GM18502 (cell line): ENCODE measurements around the gene CD6.

Source experiments
- ATAC-seq: cut with Tn5 transposase; IDR thresholded peaks from one replicate; pipeline ENCODE4 v1.9.1; 2021; ENCODE audit warnings: mild to moderate bottlenecking; ENCODE audit not compliant: unreplicated experiment, poor library complexity

The CD6 gene, protein sequence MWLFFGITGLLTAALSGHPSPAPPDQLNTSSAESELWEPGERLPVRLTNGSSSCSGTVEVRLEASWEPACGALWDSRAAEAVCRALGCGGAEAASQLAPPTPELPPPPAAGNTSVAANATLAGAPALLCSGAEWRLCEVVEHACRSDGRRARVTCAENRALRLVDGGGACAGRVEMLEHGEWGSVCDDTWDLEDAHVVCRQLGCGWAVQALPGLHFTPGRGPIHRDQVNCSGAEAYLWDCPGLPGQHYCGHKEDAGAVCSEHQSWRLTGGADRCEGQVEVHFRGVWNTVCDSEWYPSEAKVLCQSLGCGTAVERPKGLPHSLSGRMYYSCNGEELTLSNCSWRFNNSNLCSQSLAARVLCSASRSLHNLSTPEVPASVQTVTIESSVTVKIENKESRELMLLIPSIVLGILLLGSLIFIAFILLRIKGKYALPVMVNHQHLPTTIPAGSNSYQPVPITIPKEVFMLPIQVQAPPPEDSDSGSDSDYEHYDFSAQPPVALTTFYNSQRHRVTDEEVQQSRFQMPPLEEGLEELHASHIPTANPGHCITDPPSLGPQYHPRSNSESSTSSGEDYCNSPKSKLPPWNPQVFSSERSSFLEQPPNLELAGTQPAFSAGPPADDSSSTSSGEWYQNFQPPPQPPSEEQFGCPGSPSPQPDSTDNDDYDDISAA

DNA sequence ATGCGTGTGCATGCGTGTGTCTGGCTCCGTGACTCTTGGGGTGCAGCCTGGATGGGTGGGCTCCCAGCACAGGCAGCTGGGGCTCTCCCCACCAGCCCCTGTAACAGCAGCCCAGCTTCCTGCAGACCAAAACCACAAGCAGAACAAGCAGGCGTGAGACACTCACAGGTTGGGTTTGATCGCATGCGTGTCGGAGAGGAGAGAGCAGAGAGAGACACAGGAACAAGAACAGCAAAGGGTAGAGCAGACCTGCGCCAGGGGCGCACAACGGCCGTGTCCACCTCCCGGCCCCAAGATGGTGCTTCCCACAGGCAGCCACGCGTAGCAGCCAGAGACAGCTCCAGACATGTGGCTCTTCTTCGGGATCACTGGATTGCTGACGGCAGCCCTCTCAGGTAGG, at the start of gene CD6:
TSS of gene CD6 (plus strand) at position 161 of the 400 bp plus-strand sequence. CDS start at position 347, 186 bp downstream.
- no peak for ATAC-seq

DNA sequence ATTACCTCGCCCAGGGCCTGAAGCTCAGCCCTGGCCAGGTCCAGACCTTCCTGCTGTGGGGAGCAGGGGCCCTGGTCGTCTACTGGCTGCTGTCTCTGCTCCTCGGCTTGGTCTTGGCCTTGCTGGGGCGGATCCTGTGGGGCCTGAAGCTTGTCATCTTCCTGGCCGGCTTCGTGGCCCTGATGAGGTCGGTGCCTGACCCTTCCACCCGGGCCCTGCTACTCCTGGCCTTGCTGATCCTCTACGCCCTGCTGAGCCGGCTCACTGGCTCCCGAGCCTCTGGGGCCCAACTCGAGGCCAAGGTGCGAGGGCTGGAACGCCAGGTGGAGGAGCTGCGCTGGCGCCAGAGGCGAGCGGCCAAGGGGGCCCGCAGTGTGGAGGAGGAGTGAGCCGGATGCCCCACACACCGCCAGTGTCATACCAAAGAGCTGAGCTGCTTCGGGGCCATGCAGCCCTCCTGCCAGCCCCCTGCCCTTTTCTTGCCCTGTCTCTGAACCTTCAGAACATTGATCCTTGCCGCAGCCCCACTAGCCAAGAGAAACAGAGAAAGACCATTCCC, 49.6 kb upstream of the CD6 start:
- ATAC-seq: no peak

DNA sequence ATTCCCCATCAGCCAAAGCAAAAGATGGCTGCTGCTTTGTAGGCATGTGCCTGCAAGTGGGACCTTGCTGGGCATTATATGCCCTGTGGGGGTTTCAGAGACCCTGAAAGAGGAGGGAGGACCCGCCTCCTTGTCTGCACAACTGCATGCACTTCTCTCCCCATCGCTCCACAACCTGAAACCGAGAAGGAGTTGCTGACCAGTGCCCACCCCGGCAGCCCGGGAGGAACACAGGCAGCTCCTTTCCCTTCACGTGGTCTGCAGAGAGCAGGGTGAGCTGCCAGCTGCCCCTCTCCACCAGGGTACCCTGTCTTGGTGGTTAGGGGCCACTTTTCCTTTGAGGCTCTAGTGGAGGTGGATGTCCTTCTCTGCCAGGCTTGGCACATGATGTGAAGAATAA, 48.6 kb upstream of the CD6 start:
- ATAC-seq: no peak

DNA sequence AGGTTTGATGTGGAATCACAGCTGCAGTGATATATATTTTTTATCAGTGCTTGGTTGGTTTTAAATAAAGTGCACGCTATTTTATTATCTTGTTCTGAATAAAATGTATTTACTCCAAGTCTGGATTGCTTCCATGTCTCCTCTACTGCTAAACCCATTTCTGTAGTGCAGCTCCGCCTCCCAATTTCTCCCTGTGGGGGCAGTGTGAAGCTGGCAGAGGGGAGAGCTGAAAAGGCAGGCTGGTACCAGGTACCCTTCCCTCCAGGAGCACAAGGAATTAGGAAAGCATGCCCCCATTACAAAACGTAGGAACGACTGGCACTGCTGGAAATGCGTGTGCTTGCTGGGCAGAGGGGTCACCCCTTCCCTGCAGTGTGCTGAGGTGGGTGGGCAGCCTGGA, 48.2 kb upstream of the CD6 start:
- ATAC-seq: no peak

DNA sequence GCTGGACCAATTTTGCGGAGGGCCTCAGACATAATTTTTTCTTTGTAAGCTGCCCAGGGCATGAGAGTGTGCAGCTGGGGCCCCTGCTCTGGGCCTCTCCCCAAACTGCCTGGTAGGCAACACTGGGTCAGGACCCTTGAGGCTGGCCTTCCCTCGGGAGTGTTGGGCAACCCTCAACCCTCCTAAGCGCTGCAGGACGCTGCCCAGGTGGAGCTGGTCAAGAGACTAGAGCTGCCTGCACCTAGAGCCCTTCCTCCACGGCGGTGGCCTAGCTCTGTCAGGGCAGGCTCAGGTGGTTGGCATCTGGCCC, 47.7 kb upstream of the CD6 start:
- ATAC-seq: no peak

DNA sequence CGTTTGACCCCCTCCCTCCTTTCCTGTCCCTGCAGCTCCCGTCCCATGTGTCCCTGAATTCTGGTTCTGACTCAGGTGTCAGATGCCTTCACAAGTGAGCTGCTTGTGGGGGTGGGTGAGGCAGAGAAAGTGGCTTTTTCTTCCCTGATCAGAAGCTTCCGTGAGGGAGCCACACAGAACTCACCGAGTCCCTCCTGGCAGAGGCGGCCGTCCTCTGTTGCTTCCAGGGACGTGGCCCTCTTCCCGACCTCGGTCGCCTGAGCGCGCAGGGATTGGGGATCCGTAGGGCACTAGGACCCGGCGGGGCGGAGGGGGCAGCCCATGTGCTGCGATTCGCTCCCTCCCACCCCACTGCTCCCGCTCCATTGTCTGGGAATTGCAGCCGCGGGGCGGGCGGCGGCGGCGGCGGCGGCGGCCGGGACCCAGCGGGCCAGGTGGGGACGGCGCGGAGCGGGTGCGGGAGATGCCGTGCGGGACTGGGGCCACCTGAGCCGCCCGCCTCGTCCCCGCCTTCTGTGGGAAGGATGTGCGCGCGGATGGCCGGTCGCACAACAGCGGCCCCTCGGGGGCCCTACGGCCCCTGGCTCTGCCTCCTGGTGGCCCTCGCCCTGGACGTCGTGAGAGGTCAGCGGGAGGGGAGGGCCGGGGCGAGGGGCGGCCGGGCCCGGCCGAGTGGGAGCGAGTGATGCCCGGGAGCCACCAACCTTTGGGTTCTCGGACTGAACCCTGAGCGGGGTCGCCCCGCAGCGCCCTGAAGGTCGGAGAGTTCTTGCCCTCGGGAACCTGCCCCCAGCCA, 47.2 kb upstream of the CD6 start, which contains the start of gene TMEM132A:
TSS of gene TMEM132A (plus strand) at position 351 of the 796 bp plus-strand sequence. CDS start at position 525, 174 bp downstream.
- ATAC-seq: peak; percentile 47

DNA sequence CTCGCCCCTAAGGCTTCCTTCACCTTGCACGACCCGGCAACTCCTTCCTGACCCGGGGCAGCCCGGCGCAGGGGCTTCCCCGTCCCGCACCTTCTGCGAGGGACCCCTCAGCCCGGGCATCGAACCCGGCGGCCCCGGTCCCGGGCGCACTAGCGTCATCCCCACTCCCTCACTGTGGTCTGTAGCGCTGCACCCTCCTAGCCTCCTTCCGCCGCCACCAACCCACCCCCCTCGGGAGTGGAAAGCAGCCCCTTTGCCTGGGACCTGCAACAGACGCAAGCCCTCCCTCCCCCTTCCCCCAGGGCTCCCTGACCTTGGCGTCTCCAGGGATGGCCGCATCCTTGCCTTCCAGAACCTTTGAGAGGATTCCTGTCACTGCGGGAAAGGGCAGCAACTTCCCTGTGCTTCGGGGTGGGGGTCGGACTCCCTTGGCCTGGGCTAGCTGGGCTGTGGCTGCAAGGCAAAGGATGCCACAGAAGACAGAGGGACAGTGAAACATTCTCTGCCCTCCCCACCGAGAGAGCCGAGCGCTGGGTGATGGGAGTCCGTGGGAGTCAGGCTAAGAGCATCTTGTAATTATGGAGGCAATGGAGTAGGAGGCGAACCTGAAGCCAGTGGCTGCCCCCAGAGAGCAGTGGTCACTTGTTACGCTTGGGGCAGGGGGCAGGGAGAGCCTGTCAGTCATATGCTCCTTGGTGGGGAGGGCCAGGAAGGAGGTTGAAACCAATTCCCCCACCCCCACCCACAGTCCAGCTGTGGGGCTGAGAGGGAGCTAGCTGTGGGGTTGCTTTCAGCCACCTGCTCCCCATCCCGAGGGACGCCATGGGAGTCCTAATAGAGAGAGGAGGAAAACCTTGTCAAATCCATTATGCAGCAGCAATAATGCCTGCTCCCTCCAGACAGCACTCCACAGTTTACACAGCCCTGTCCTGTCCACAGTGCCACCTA, 46.3 kb upstream of the CD6 start:
- ATAC-seq: peak; percentile 19

DNA sequence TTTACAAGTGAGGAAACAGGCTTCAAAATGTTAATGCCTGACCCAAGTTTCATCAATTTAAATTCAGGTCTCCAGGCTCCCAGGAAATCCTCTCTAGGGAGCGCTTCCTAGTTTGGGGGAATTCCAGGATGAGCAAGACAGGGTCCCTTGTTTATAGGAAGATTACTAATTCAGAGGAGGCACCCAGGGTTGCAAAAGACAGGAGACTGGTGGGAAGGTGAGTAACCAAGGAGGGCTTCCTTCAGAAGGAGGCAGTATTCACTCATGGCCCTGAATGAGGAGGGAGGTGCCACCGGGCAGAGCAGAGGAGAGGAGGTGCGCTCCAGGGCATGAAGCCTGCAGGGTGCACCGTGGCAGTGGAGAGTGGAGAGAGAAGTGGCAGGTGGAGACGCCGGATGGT, 45.6 kb upstream of the CD6 start:
- ATAC-seq: no peak

DNA sequence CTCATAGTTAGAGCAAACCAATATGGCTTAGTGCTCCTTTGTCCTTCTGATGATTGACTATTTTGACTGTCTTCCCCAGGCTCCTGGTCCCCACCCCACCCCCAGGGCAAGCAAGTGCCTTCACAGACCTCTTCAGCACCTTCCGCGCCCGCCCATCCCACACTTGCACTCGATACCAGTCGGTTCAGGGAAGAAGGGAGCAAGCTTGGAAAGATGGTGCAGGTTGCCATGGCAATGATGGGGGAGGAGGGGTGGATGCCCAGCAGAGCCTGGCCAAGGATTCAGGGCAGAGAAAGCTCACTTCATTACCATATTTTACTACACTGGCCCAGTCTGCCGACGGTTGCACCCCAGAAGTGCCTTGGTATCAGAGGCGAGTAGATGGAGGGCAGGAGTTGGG, 45.0 kb upstream of the CD6 start:
- ATAC-seq: no peak

DNA sequence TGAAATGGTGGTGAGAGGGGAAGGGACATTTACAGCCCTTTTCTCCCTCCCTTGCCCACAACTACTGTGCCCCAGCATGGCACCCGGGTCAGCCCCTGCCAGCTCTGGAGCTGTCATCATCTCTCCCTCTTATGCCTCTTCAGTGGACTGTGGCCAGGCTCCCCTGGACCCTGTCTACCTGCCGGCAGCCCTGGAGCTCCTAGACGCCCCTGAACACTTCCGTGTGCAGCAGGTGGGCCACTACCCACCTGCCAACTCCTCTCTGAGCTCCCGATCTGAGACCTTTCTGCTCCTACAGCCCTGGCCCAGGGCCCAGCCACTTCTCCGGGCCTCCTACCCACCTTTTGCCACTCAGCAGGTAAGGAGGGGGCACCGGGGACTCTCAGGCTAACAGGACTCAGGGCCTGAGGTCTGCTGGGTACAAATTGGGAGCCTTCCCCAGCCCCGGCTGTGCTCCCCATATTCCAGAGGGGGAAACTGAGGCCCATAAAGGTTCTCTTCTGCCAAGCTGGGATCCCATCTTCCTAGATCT, 44.4 kb upstream of the CD6 start:
- ATAC-seq: no peak

DNA sequence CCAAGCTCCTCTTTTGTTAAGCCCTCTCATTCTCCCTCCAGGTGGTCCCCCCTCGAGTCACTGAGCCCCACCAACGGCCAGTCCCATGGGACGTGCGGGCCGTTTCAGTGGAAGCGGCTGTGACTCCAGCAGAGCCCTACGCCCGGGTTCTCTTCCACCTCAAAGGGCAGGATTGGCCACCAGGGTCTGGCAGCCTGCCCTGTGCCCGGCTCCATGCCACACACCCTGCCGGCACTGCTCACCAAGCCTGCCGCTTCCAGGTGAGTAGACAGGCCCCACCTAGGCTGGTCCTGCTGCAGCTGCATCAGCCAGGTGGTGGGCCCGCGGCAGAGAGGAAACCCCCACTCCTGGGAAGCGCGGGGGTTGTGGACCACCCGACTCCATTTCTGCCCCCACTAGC, 43.9 kb upstream of the CD6 start:
- no peak for ATAC-seq

DNA sequence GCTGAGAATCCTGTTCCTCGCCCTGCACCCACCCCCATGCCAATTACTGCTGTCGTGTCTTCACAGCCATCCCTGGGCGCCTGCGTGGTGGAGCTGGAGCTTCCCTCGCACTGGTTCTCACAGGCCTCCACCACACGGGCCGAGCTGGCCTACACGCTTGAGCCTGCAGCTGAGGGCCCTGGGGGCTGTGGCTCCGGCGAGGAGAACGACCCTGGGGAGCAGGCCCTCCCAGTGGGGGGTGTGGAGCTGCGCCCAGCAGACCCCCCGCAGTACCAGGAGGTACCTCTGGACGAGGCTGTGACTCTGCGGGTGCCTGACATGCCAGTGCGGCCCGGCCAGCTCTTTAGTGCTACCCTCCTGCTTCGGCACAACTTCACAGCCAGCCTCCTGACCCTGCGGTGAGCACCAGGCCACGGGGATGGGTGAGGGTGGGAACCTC, 42.9 kb upstream of the CD6 start:
- no peak for ATAC-seq

DNA sequence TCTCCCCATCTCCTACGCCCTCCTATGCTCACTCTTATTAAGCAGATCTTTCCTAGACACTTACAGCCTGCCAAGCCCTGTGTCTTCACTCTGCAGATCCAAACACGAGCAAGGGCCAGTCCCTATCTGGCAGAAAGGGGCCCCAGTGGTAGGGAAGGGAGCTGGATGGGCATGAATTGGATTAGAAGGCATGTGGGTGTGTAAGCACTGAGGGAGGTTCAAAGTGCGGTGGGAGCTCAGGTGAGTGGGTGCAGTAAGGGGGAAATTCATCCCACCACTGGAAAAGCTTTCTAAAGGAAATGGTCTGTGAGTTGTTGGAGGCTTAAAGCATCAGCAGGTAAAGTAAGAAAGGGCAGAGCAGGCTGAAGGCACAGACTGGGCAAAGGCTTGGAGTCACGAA, 41.7 kb upstream of the CD6 start:
- no peak for ATAC-seq

DNA sequence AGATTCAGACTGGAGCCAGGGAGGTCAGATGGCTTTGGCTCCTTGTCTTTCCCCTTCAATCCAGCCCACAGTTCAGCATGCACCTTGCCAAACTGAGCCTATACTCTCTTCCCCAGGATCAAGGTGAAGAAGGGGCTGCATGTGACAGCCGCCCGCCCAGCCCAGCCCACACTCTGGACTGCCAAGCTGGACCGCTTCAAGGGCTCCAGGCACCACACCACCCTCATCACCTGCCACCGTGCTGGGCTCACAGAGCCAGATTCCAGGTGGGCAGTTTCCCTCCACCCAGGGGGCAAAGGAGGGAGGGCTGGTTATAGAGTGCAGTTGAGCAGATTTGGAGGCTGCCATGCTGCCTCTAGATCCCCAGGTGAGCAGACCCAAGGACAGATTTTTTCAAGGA, 41.1 kb upstream of the CD6 start:
- no peak for ATAC-seq

DNA sequence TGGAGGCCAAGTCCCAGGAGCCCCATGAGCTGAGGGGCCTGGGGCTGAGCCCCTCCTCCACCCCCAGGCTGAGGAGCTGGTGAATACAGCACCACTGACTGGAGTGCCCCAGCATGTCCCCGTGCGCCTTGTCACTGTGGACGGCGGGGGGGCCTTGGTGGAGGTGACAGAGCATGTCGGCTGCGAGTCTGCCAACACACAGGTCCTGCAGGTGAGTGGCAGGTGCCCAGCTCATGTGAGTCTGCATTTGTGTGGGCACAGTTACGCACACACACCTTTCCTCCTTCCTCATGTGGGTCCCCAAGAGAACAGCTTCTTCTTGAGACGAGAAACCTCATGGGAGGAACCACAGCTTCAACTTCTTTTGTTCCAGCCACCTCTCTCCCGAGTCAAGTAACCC, 39.6 kb upstream of the CD6 start:
- no peak for ATAC-seq

DNA sequence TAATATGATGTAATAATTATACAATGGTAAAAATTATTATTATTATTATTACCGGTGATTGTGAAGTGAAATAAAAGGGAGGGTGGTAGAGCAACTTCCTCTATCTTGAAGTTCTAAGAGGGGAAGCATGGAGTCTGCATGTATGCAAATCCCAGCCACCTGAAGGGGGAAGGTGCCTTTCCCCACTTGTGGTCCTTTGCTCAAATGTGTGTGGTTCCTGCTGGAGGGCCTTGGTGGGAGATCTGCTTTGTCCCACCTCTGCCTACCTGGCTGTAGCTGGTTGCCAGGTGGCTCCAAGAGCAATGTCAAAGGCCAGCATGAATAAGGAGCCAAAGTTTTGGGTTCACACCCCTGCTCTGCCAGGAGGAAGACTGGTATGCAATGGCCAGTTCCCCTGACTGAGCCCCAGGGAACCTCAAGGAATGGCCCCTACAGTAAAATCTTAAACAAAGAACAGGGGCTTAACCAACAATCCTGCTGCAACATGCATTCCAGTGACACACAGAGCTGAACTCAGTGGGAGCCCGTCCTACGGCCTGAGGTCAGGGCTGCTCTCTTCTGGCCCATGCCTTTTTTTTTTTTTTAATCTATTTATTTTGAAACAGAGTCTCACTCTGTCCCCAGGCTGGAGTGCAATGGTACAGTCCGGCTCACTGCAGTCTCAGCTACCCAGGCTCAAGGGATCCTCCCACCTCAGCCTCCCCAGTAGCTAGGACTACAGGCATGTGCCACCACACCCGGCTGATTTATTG, 38.7 kb upstream of the CD6 start:
- ATAC-seq: no peak

DNA sequence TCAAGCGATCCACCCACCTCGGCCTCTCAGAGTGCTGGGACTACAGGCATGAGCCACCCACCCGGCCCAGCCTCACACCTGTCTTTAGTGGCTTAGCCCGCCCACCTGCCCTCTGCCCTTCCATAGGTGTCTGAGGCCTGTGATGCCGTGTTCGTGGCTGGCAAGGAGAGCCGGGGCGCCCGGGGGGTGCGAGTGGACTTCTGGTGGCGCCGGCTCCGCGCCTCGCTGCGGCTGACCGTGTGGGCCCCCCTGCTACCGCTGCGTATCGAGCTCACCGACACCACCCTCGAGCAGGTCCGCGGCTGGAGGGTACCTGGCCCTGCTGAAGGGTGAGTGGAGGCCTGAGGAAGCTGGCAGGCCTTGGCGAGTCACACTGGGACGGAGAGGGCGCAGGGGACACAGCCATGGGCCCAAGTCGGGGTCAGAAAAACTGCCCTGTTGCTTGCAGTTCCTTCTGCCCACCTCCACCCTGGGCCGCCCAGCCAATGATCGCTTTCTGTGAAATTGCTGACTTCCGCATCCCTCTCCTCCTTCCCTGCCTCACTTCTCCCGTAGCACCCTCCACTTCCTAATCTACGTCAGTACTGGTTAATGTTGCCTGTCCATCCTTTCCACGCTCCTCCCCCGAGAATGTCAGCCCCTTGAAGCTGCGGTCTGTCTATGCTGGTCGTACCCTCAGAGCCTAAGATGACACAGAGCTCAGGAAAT, 37.9 kb upstream of the CD6 start:
- ATAC-seq: no peak

DNA sequence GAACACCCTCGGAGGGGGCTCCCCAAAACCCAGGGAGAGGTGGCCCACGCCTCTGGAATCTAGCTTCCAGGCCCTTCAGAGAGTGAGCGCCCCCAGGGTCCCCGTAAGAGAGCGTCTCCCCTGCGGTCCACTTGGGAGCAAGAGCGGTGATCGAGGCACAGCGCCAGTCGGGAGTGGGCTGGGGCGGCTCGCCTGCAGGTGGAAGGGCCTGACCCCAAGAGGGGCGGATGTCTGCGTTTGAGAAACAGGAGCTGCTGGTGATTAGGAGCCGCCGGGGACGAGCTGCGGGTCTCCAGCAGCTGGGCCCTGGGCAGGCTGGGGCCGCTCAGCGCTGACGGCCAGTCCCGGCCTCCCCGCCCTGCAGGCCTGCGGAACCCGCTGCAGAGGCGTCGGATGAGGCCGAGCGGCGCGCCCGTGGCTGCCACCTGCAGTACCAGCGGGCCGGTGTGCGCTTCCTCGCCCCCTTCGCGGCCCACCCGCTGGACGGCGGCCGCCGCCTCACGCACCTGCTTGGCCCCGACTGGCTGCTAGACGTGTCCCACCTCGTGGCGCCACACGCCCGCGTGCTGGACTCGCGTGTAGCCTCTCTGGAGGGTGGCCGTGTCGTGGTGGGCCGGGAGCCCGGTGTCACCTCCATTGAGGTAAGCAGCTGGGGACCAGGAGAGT, 37.2 kb upstream of the CD6 start:
- no peak for ATAC-seq
